ENCODE results near the gene CALU.

The CALU gene

GRCh38 chr7:128755075-128755818 is 16.1 kb downstream of the CALU start:
- DNase-seq = no peak

- DNase-seq = no peak
These were observed 16.8 kb downstream of the CALU start for GRCh38 chr7:128755819-128756476.

- DNase-seq = no peak
These were observed 18.0 kb downstream of the CALU start for GRCh38 chr7:128757203-128757602.

- no peak for DNase-seq
These were observed 19.4 kb downstream of the CALU start for GRCh38 chr7:128758553-128758952.

- peak; percentile 39 to 81 for DNase-seq
These were observed 20.1 kb downstream of the CALU start for GRCh38 chr7:128759242-128759641.

GRCh38 chr7:128763541-128763940 is 24.4 kb downstream of the CALU start:
- DNase-seq = no peak

GRCh38 chr7:128767475-128768110 is 28.4 kb downstream of the CALU start:
- DNase-seq = no peak

- no peak for DNase-seq
These were observed 31.1 kb downstream of the CALU start for GRCh38 chr7:128770233-128770632.

- DNase-seq = no peak
These were observed 34.4 kb downstream of the CALU start for GRCh38 chr7:128773604-128774003.

GRCh38 chr7:128774029-128774689 is 35.0 kb downstream of the CALU start:
- no peak for DNase-seq

- DNase-seq = no peak
These were observed 35.8 kb downstream of the CALU start for GRCh38 chr7:128774921-128775320.

- no peak for DNase-seq
These were observed 36.8 kb downstream of the CALU start, which contains the start of gene OPN1SW for GRCh38 chr7:128775744-128776474. TSS of gene OPN1SW (minus strand) at chr7:128775794. CDS start at chr7:128775781, 13 bp downstream.

GRCh38 chr7:128777156-128778123 is 38.3 kb downstream of the CALU start:
- DNase-seq = no peak

GRCh38 chr7:128778946-128779345 is 39.8 kb downstream of the CALU start:
- DNase-seq = no peak

- DNase-seq = no peak
These were observed 42.0 kb downstream of the CALU start for GRCh38 chr7:128781126-128781525.

GRCh38 chr7:128781851-128782250 is 42.7 kb downstream of the CALU start:
- no peak for DNase-seq

GRCh38 chr7:128783143-128783861 is 44.1 kb downstream of the CALU start:
- DNase-seq = no peak

- DNase-seq = no peak
These were observed 46.6 kb downstream of the CALU start for GRCh38 chr7:128785738-128786137.

GRCh38 chr7:128788446-128789412 is 49.6 kb downstream of the CALU start:
- no peak for DNase-seq
